Measurements from ENCODE around the gene CALU.

DNA sequence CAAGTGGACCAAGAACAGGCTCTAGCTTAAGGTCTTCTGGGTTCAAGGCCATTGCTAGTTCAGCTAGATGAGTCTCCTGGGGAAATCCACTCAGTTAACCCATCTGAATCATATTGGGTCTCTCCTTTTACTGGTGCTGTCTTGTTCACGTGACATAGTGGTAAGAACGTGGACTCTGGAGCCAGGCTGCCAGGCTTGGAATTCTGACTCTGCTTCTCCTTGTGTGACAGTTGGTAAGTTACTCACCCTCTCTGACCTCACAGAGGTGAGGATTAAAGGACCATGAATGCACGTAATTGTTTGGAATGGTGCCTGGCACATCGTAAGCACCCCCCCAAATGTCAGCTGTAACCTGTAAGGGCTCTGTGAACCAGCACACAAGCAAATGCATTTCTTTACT lies 9.7 kb upstream of the CALU start:
- TF ChIP-seq POLR2A (IDR thresholded peaks at IDR 0.05) (no peak), CTCF (IDR thresholded peaks at IDR 0.05) (no peak)
